ENCODE results near the gene KDM2A. TPM values are rescaled to one million over a fixed set of nuclear protein-coding genes. Genes with fewer than 3 reads are reported as not detected.

The KDM2A gene
- total RNA-seq (82.6 TPM), polyA plus RNA-seq (ENCODE audit: insufficient read depth, low read depth, low replicate concordance) (16.2 TPM)
- long read RNA-seq, donor 1, full-length matches to known transcripts = 4 of 12 reads
- long read RNA-seq, donor 1, partial matches to known transcripts = 8 of 12 reads
- long read RNA-seq, donor 1, other reads (novel, unspliced or antisense) = 0 of 12 reads
- long read RNA-seq, donor 2, full-length matches to known transcripts = 2 of 13 reads
- long read RNA-seq, donor 2, partial matches to known transcripts = 11 of 13 reads
- long read RNA-seq, donor 2, other reads (novel, unspliced or antisense) = 0 of 13 reads
- long read RNA-seq, donor 3, partial matches to known transcripts = 9 of 14 reads
- long read RNA-seq, donor 3, other reads (novel, unspliced or antisense) = 0 of 14 reads
- long read RNA-seq, donor 4, full-length matches to known transcripts = 6 of 51 reads
- long read RNA-seq, donor 4, partial matches to known transcripts = 45 of 51 reads
- long read RNA-seq, donor 4, other reads (novel, unspliced or antisense) = 0 of 51 reads
- long read RNA-seq, donor 5, partial matches to known transcripts = 0 of 2 reads
- long read RNA-seq, donor 5, other reads (novel, unspliced or antisense) = 0 of 2 reads
- long read RNA-seq, donor 6, partial matches to known transcripts = 0 of 2 reads
- long read RNA-seq, donor 6, other reads (novel, unspliced or antisense) = 0 of 2 reads
- long read RNA-seq, donor 7, partial matches to known transcripts = 3 of 25 reads
- long read RNA-seq, donor 7, other reads (novel, unspliced or antisense) = 21 of 25 reads
- long read RNA-seq, donor 8, full-length matches to known transcripts = 1 of 1 reads
- long read RNA-seq, donor 8, partial matches to known transcripts = 0 of 1 reads
- long read RNA-seq, donor 8, other reads (novel, unspliced or antisense) = 0 of 1 reads
- long read RNA-seq, donor 9, partial matches to known transcripts = 0 of 2 reads
- long read RNA-seq, donor 9, other reads (novel, unspliced or antisense) = 0 of 2 reads
- long read RNA-seq, donor 10, full-length matches to known transcripts = 6 of 6 reads
- long read RNA-seq, donor 10, partial matches to known transcripts = 0 of 6 reads
- long read RNA-seq, donor 10, other reads (novel, unspliced or antisense) = 0 of 6 reads

DNA sequence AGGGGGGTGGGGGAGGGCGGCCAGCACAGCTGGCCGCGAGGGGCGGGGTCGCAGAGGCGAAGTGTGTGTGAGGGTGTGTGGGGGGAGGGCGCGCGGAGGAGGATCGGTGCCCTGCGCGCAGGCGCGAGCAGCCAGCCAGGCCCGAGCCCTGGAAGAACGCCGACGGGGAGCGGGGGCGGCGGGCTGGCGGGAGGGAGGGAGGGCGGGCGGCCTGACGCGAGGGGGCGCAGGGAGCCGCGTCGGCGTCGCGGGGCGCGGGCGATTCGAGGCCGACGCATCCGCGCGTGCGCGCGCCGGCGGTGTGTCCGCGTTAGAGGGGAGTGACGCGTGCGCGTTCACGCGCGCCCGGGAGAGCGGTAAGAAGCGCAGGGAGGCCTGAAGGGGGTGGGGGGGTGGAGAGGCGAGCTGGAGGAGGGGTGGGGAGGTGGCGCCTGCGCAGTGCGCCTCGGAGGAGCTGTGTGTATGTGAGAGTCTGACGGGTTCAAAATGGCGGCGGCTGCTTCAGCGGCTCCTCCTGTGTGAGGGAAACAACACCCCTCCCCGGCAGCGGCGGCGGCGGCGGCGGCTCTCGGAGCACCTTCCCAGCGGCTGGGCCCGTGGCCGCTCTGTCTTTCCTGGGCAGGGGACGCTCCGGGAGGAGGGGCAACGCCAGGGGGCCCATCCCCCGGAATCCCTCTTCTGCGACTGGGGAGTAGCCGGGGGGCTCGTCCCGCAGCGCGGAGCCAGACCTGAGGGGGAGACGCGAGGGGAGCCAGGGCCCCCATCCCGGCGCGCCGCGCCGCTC lies at the start of gene KDM2A:
KDM2A (plus strand) TSS at position 463 of the 784 bp plus-strand sequence. CDS start 2,054 bp downstream, outside the sequence.
- TF ChIP-seq, protein P1, sequence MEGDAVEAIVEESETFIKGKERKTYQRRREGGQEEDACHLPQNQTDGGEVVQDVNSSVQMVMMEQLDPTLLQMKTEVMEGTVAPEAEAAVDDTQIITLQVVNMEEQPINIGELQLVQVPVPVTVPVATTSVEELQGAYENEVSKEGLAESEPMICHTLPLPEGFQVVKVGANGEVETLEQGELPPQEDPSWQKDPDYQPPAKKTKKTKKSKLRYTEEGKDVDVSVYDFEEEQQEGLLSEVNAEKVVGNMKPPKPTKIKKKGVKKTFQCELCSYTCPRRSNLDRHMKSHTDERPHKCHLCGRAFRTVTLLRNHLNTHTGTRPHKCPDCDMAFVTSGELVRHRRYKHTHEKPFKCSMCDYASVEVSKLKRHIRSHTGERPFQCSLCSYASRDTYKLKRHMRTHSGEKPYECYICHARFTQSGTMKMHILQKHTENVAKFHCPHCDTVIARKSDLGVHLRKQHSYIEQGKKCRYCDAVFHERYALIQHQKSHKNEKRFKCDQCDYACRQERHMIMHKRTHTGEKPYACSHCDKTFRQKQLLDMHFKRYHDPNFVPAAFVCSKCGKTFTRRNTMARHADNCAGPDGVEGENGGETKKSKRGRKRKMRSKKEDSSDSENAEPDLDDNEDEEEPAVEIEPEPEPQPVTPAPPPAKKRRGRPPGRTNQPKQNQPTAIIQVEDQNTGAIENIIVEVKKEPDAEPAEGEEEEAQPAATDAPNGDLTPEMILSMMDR (IDR thresholded peaks at IDR 0.05; ENCODE audit: borderline replicate concordance, extremely low read depth, insufficient read depth) = peak; percentile 40

DNA sequence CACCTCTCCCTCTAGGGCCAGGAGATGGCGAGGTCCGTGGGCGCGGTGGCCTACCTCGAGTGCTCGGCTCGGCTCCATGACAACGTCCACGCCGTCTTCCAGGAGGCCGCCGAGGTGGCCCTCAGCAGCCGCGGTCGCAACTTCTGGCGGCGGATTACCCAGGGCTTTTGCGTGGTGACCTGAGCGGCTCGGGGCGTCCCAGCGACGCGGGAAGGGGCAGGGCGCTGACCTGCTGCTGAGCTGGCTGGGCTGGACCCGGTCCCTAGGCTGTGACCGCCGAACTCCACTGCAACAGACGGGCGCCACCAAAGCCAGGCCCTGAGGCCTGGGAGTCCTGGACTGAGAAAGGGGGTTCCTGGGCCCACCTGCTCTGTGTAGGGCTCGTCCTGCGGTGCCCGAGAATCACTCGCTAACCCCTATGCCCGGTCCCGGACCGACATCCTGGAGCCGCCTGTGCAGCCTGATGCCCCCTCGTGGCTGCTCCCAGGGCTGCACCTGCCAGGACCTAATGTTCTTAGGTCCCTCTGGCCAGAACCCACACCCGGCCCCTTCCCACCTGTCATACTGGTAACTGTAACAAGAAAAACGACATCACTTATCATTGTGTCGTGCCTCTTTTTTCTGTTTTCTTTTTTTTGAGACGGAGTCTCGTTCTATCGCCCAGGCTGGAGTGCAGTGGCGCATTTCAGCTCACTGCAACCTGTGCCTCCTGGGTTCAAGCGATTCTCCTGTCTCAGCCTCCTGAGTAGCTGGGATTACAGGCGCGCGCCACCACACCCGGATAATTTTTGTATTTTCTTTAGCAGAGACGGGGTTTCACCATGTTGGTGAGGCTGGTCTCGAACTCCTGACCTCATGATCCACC lies 47.4 kb upstream of the KDM2A start:
- FAIRE-seq = no peak
- intact Hi-C loops (cut with DNase I) = no loop called here

More for the DNA sequence above, at the start of gene KDM2A:
- H3K4me1 ChIP-seq (ENCODE audit: control insufficient read depth in 2 of 3, insufficient read depth in 2 of 3, low read depth in 1 of 3, low read length in 3 of 3) = peaks cover 0 to 3% (median 0%) of the 10 kb centered on the region in 3 donors
- peak; percentile 99 to 100 (median 100) for DNase-seq
- no peaks in the 10 kb centered on the region for H3K27me3 ChIP-seq (ENCODE audit: control insufficient read depth, insufficient read depth, low read length)
- H3K4me3 ChIP-seq (ENCODE audit: low read length in 3 of 3) = peak within 1 kb of the TSS; percentile 91
- peak within 1 kb of the TSS; percentile 73 to 91 (median 90) for H3K9ac ChIP-seq (ENCODE audit: low read length in 3 of 3)
- no peaks in the 10 kb centered on the region for H3K9me3 ChIP-seq (ENCODE audit: control insufficient read depth in 2 of 3, insufficient read depth in 1 of 3, low read length in 3 of 3)
- H3K27ac ChIP-seq (ENCODE audit: low read depth in 2 of 2, low read length in 2 of 2) = peak within 1 kb of the TSS; percentile 91 to 97
- H3K36me3 ChIP-seq (ENCODE audit: control insufficient read depth in 2 of 3, insufficient read depth in 3 of 3, low read length in 3 of 3) = peaks cover 0 to 2% (median 0%) of the 10 kb centered on the region in 3 donors
- intact Hi-C loops (cut with DNase I) = no loop called here
- no peak for FAIRE-seq

More for the DNA sequence above, 47.4 kb upstream of the KDM2A start:
- TF ChIP-seq, protein P1 (IDR thresholded peaks at IDR 0.05; ENCODE audit: borderline replicate concordance, extremely low read depth, insufficient read depth) = peak; percentile 78
- peaks cover 0 to 4% (median 0%) of the 10 kb centered on the region in 3 donors for H3K4me1 ChIP-seq (ENCODE audit: control insufficient read depth in 2 of 3, insufficient read depth in 2 of 3, low read depth in 1 of 3, low read length in 3 of 3)
- H3K27me3 ChIP-seq (ENCODE audit: control insufficient read depth, insufficient read depth, low read length) = no peaks in the 10 kb centered on the region
- H3K9me3 ChIP-seq (ENCODE audit: control insufficient read depth in 2 of 3, insufficient read depth in 1 of 3, low read length in 3 of 3) = no peaks in the 10 kb centered on the region
- DNase-seq = peak in 4 of 5 donors; percentile 80 to 88 (median 86)
- no peak overlapping the region for H3K9ac ChIP-seq (ENCODE audit: low read length in 3 of 3)
- H3K4me3 ChIP-seq (ENCODE audit: low read length in 3 of 3) = no peak overlapping the region
- H3K36me3 ChIP-seq (ENCODE audit: control insufficient read depth in 2 of 3, insufficient read depth in 3 of 3, low read length in 3 of 3) = no peaks in the 10 kb centered on the region
- no peak overlapping the region for H3K27ac ChIP-seq (ENCODE audit: low read depth in 2 of 2, low read length in 2 of 2)
